HK-2 (cell line): ENCODE results near the gene EIF4E2.

Source experiments
- DNase-seq: peaks from one replicate; pipeline ENCODE4 v3.0.0-alpha.2; 2018; ENCODE audit not compliant: unreplicated experiment

Gene EIF4E2

GRCh38 chr2:232597362-232598079, 47.0 kb downstream of the EIF4E2 start:
- no peak for DNase-seq

DNA sequence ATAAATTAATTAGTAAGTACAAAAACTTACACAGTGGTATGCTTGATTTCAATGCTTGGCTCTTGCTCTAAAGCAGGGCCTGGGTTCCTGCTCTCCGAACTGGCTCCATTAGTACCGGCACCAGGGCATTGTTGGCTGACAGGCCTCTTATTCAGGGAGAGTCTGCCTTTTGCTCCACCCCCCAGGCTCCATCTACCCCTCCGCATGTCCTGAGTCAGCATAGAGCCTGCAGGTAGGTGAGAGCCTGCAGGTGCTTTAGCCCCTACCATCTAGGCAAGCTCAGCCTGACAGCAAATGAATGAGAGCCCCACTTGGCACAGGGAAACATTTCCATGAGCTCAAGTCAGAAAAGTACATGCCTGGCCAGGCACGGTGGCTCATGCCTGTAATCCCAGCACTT, 47.8 kb downstream of the EIF4E2 start:
- DNase-seq: no peak

DNA sequence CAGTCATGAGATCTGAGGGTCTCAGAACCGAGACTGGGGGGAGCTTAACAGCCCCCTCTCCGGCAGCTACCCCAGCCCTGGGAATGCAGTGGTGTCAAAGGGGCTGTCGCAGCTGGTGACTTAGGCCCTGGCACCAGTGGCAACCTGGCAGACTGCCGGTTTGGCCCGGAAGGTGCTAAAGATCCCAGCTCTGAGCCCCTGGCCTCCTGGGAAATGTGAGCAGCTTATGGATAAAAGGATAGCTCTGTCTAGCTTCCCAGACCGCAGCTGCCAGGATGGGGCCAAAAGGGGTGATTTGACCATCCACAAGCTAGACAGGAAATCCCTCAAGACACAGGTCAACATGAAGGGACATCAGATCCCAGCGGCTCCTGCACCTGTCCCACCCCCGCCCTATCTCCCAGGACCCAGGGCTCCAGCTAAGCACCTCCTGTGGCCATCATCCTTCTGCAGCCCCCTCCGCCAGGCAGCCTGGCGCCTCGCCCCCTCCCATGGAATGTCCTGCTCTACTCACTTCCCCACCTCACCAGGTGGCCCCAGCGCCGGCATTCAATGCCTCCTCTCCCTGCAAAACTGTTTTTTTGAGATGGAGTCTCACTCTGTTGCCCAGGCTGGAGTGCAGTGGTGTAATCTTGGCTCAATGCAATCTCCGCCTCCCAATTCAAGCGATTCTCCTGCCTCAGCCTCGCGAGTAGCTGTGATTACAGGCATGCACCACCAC, 49.7 kb downstream of the EIF4E2 start:
- no peak for DNase-seq

- DNase-seq: no peak
Observed at GRCh38 chr2:232603283-232603682, 52.8 kb downstream of the EIF4E2 start.

DNA sequence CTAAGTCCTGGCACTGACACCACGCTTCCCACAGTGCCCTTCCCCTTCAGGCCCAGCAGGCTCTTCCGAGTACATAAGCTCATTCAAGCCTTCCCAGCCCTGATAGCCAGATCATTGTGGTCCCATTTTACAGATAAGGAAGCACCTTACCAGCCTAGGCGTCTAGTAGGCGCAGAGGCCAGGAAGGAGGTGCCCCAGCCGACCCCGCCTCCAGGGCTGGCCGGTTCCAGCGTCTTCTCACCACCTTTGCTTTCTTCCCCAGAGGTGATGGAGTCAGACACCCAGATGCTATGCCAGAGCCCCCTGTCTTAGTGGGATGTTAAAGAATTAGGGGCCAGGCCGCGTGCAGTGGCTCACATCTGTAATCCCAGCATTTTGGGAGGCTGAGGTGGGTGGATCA, 54.0 kb downstream of the EIF4E2 start:
- DNase-seq: no peak

GRCh38 chr2:232607011-232607410, 56.5 kb downstream of the EIF4E2 start:
- DNase-seq: no peak

GRCh38 chr2:232609607-232610006, 59.1 kb downstream of the EIF4E2 start:
- no peak for DNase-seq

GRCh38 chr2:232610081-232610480, 59.6 kb downstream of the EIF4E2 start:
- no peak for DNase-seq

GRCh38 chr2:232611061-232611460, 60.6 kb downstream of the EIF4E2 start:
- no peak for DNase-seq

DNA sequence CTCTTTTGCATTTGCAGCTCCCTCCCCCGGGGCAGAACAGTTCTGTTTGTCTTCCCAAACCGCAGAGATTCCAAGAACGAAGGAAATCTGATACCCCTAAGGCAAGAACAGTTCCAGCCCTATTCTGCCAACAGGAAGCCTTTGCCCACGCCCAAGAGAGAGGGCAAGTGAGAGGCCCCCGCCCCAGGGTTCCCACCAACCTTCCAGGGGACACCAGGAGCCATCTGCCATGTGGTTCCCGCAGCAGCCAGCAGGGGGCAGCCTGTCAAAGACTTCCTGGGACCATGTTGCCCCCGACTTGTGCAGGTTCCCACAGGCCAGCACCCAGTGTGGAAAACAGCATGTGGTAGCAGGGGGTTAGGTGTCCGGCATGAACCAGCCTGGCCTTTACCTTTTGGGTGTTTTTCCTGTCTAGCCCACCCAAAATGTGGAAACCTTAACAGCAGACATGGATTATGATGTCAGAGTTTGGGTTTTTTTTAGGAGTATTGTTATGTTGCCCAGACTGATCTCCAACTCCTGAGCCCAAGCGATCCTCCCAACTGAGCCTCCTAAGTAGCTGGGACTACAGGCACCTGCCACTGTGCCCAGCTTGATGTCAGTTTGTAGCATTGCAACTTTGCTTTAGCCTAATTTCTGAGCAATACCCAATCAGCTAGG, 61.2 kb downstream of the EIF4E2 start:
- DNase-seq: peak; percentile 49

DNA sequence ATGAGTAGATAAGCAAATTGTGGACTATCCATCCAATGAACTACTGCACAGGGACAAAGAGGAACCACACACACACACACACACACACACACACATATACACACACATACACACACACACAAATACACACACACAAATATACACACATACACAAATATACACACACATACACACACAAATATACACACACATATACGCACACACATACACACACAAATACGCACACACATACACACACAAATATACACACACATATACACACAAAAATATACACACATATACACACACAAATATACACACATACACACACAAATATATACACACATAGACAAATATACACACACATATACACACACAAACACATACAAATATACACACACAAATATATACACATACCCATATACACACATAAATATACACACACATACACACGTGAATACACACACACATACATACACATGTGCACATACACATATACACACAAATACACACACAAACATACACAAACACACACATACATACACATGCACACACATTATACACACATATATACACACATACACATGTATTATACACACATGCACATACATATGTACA, 63.1 kb downstream of the EIF4E2 start:
- no peak for DNase-seq

GRCh38 chr2:232615339-232615738, 64.8 kb downstream of the EIF4E2 start:
- no peak for DNase-seq
